HG03575 (cell line): ENCODE data around the gene USF1.
"Not testable (repeated sequence)": the region's sequence is repeated elsewhere in the genome, so short reads cannot be mapped to it uniquely, and the experiment has no call there.

Experiments used
- ATAC-seq: cut with Tn5 transposase; IDR thresholded peaks from one replicate; pipeline ENCODE4 v1.9.1; 2021; ENCODE audit not compliant: unreplicated experiment, insufficient number of reproducible peaks, low FRiP score; ENCODE audit errors: extremely low read depth

Gene USF1

DNA sequence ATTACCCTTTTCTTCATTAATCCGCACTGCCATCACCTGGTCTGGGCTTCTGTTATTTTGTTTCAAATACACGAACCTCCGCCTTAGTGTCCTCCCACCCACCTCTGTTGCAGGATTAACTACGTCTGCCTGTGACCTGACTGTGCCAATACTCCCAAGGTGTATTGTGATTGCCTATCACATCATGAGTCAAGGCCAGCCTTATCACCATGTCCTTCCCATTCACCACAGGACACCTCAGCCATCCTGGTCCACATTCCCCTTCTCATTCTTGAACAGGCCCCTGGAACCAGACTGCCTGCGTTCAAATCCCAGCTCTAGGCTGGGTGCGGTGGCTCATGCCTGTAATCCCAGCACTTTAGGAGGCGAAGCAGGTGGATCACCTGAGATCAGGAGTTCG is 39.2 kb downstream of the USF1 start:
- no peak for ATAC-seq

DNA sequence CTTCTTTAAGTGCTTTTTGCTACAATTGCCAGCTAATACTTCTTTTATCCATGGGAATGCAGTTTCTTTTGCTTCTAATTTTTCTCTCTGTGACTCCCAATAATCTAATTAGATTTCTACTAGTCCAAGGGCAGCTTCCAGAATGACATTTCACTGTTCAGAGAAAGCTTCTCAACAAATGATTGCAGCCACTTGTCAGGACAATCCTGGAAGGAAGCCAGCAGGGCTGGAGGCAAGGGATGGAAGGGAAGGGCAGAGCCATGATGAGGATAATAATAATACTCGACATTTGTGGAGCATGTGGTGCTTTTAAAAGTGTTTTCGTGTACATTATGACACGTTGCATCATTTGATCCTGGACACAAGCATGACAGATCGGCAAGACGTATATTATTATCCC is 44.3 kb downstream of the USF1 start:
- no peak for ATAC-seq

DNA sequence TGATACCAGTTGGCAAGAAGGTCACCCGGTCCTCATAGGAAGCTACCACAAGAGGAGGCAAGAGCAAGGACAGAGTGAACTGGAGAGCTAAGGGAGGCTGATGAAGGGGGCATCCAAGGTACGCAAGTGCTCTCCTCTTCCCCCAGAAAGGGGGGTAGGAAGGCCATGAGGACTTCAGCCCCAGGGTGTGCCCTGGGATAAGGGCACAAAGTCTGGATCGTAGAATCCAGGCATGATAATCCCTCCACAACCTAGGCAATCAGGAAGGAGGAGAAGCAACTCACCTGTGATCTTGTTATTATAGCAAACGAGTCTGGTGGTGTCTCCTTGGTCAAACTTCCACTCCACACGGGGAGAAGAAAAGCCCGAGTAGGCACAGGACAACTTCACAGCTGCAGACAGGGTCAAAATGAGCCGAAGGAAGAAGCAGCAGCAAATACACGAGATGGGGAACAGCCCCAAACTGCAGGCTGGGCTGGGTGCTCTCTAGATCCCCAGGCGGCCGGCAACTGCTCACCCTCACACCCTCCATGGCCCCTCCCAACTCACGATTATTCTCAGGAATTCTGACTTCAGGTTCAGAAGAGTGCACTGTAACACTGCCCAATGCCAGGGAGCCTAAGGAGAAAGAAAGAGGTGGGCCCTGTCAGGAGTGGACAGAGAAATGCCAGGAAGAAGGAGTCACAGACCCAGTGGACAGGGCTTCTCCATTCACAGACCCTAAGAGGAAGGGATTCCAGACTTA is 44.9 kb downstream of the USF1 start:
- ATAC-seq, result no peak

DNA sequence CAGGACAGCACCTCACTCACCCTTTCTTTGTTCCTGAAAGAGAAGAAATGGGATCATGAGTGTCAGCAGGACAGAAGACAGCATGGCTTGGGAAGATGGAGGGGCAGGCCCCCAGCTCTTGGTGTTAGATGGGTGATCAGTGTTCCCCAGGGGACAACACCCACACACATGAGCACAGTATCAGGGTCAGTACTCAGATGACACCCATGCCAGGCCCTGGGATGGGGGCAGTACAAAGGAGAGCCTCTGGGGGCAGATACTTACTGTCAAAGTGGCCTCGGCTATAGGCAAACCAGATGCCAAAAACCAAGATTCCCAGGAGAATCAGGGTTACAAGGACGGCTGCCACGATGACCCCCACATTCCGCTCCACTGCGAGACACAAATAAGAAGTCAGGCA is 46.4 kb downstream of the USF1 start:
- ATAC-seq, result no peak

DNA sequence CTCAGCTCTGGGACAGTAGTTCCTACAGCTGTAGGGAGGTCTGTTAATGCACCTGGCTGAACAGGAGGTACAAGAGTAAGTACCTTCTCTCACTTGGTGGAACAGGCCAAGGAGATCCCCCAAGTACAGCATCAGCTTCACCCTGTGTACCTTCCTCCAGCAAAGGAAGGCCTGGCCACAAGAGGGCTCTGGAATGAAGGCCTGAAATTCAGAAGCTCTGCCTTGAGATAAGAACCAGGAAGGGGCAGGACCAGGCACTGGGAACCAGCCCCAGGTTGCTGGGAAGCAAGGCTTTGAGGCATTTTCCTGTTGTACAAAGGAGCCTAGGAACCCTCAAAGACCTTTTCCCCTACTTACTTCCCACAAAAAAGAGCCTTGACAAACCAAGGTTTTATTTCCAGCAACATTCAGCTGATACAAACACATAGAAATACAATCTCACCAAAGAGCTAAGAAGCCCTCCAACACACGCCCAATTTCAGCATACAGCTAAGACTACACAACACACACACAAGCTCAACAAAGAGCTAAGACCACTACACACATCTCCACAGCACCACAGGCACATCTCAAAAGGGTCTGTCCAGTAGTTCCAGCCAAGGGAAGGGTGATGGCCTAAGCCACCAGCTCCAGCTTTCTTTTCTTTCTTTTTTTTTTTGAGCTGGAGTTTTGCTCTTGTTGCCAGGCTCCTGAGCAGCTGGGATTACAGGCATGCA is 48.3 kb downstream of the USF1 start:
- no peak for ATAC-seq

DNA sequence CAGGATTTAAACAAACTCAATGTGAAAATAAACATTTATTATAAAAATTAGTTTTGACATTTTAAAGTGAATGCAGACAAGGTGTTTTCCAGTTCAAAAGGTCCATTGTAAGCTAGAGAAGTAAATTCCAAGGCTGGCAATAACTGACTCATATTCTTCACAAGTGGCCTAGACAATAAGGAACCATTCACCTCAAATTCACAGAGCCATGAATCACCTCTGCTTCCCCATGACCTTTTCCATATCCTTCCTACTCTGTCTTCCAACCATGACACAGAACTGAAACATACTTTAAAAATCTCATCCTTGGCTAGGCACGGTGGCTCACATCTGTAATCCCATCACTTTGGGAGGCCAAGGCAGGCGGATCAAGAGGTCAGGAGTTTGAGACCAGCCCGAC is 49.6 kb downstream of the USF1 start:
- ATAC-seq, result no peak

DNA sequence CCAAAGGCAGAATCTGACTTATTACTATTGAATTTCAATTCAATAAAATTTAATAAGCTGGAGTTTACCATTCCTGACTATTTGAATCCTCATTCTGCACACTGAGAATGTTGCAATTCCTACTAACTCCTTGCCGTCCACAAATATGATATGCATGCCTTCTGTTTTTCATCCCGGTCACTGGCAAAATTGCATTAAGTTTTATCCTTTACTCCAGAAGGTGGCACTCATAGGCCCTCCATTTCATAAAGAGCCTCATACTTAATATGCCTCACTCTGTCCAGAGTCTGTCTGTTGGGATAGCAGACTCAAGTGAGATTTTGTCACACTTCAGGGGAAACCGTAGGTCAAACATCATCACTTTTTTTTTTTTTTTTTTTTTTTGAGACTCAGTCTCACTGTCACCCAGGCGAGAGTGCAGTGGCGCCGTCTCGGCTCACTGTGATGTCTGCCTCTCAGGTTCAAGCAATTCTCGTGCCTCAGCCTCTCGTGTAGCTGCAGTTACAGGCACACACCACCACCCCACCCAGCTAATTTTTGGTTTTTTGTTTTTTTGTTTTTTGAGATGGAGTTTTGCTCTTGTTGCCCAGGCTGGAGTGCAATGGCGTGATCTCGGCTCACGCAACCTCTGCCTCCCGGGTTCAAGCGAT is 52.1 kb downstream of the USF1 start:
- no peak for ATAC-seq

DNA sequence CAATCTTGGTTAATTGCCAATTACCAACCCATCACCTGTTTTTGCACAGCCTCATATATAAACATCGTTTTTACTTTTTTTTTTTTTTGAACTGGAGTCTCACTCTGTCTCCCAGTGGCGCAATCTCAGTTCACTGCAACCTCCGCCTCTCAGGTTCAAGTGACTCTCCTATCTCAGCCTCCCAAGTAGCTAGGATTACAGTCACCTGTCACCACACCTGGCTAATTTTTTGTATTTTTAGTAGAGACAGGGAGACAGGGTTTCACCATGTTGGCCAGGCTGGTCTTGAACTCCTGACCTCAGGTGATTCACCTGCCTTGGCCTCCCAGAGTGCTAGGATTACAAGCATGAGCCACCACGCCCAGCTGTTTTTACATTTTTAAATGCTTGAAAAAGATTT is 53.7 kb downstream of the USF1 start:
- ATAC-seq, result not testable (repeated sequence)
